GM23338 (cell line): ENCODE measurements around the gene DAPK2. TPM values are rescaled to one million over a fixed set of nuclear protein-coding genes. Genes with fewer than 3 reads are reported as not detected.

Experiments used
- ATAC-seq: fragments of 200-7000 bp; cut with Tn5 transposase; 3 replicates; pipeline ENCODE4 v1.9.1; 2020
- DNase-seq: peaks from one replicate; pipeline ENCODE4 v3.0.0-alpha.2; 2015; ENCODE audit warnings: low spot score
- H2AFZ ChIP-seq: fragments of 200-600 bp; sonication (generic); 2 replicates; pipeline ENCODE4 v1.8.0; 2016; ENCODE audit warnings: antibody characterized with exemption, mild to moderate bottlenecking, moderate library complexity
- H3F3A ChIP-seq: fragments of 200-600 bp; sonication (generic); replicated peaks from 2 replicates; pipeline ENCODE4 v1.8.0; 2017; ENCODE audit warnings: antibody characterized with exemption, mixed run types, low read depth
- H3K27ac ChIP-seq: fragments of 200-600 bp; sonication (generic); 2 replicates; pipeline ENCODE4 v1.6.1; 2016; ENCODE audit warnings: low read depth
- H3K27me3 ChIP-seq: fragments of 200-600 bp; sonication (generic); 2 replicates; pipeline ENCODE4 v1.8.0; 2016; ENCODE audit warnings: mild to moderate bottlenecking, mixed run types, moderate library complexity; ENCODE audit not compliant: insufficient read depth
- H3K36me3 ChIP-seq: fragments of 200-600 bp; sonication (generic); 2 replicates; pipeline ENCODE4 v1.8.0; 2016; ENCODE audit warnings: mild to moderate bottlenecking; ENCODE audit not compliant: insufficient read depth
- H3K4me1 ChIP-seq: fragments of 200-600 bp; sonication (generic); 2 replicates; pipeline ENCODE4 v1.8.0; 2016; ENCODE audit warnings: mild to moderate bottlenecking, moderate library complexity; ENCODE audit not compliant: insufficient read depth
- H3K4me2 ChIP-seq: fragments of 200-600 bp; sonication (generic); 2 replicates; pipeline ENCODE4 v1.7.1; 2017; ENCODE audit warnings: mixed run types
- H3K4me3 ChIP-seq: fragments of 200-600 bp; sonication (generic); 2 replicates; pipeline ENCODE4 v1.6.1; 2016; ENCODE audit warnings: mixed run types
- H3K79me2 ChIP-seq: fragments of 200-600 bp; sonication (generic); replicated peaks from 2 replicates; pipeline ENCODE4 v1.8.0; 2017; ENCODE audit warnings: mild to moderate bottlenecking; ENCODE audit not compliant: insufficient read depth
- H3K9me2 ChIP-seq: fragments of 200-600 bp; sonication (generic); 2 replicates; pipeline ENCODE4 v1.8.0; 2017; ENCODE audit not compliant: insufficient read depth
- H4K20me1 ChIP-seq: fragments of 200-600 bp; sonication (generic); replicated peaks from 2 replicates; pipeline ENCODE4 v1.8.0; 2017; ENCODE audit warnings: mild to moderate bottlenecking; ENCODE audit not compliant: insufficient read depth
- H3K27ac Mint-ChIP-seq: 2 replicates; pipeline ENCODE4 v1.8.0; 2020; ENCODE audit warnings: inconsistent platforms, mild to moderate bottlenecking, moderate library complexity, mixed read lengths
- H3K27me3 Mint-ChIP-seq: 3 replicates; pipeline ENCODE4 v1.8.0; 2022; ENCODE audit warnings: low read depth, mild to moderate bottlenecking, moderate library complexity, mixed read lengths, inconsistent platforms; ENCODE audit not compliant: insufficient read depth, poor library complexity
- H3K36me3 Mint-ChIP-seq: 3 replicates; pipeline ENCODE4 v1.8.0; 2021; ENCODE audit warnings: low read depth, mild to moderate bottlenecking, inconsistent platforms, moderate library complexity, mixed read lengths
- H3K4me1 Mint-ChIP-seq: 3 replicates; pipeline ENCODE4 v1.8.0; 2020; ENCODE audit warnings: mild to moderate bottlenecking, inconsistent platforms, mixed read lengths
- H3K4me3 Mint-ChIP-seq: 3 replicates; pipeline ENCODE4 v1.8.0; 2021; ENCODE audit warnings: moderate library complexity, mild to moderate bottlenecking, inconsistent platforms, mixed read lengths
- H3K9me3 Mint-ChIP-seq: 3 replicates; pipeline ENCODE4 v1.8.0; 2020; ENCODE audit warnings: moderate library complexity, mild to moderate bottlenecking, inconsistent platforms, mixed read lengths
- CREB1 ChIP-seq: fragments of 250-450 bp; sonication (Bioruptor Pico); IDR thresholded peaks from 2 replicates; pipeline ENCODE4 v1.5.0; 2020; ENCODE audit warnings: low read depth, mild to moderate bottlenecking, moderate library complexity
- EZH2 ChIP-seq: fragments of 200-600 bp; sonication (generic); IDR thresholded peaks from one replicate; pipeline ENCODE4 v1.8.0; 2017; ENCODE audit warnings: antibody characterized with exemption, mild to moderate bottlenecking, low read depth; ENCODE audit not compliant: unreplicated experiment
- EZH2phosphoT487 ChIP-seq: fragments of 200-600 bp; sonication (generic); IDR thresholded peaks from one replicate; pipeline ENCODE4 v1.8.1; 2018; ENCODE audit warnings: antibody characterized with exemption; ENCODE audit not compliant: unreplicated experiment
- JUNB ChIP-seq: IDR thresholded peaks from one replicate; pipeline ENCODE4 v1.6.1; 2016; ENCODE audit warnings: antibody characterized with exemption; ENCODE audit not compliant: unreplicated experiment
- NANOG ChIP-seq: IDR thresholded peaks from 2 replicates; pipeline ENCODE4 v1.6.1; 2016; ENCODE audit warnings: antibody characterized with exemption, borderline replicate concordance
- POLR2AphosphoS5 ChIP-seq: IDR thresholded peaks from 2 replicates; pipeline ENCODE4 v1.6.1; 2016; ENCODE audit warnings: antibody characterized with exemption, low read depth
- STAT1 ChIP-seq: IDR thresholded peaks from one replicate; pipeline ENCODE4 v1.6.1; 2016; ENCODE audit warnings: antibody characterized with exemption; ENCODE audit not compliant: unreplicated experiment
- ZNF114 ChIP-seq: fragments of 250-450 bp; sonication (Bioruptor Pico); IDR thresholded peaks from 2 replicates; pipeline ENCODE4 v1.5.0; 2020; ENCODE audit warnings: mild to moderate bottlenecking, moderate library complexity
- ZNF331 ChIP-seq: fragments of 250-450 bp; sonication (Bioruptor Pico); IDR thresholded peaks from 2 replicates; pipeline ENCODE4 v1.5.0; 2020; ENCODE audit warnings: low read depth, mild to moderate bottlenecking, moderate library complexity
- polyA plus RNA-seq: library from polyadenylated mRNA; unstranded; fragments of >200 nt; fragmentation: Nextera tagmentation; extraction: Ambion mirVana; gene quantifications from 2 replicates; pipeline ENCODE4 v1.2.1, GENCODE V29; 2016
- total RNA-seq: library from RNA; depleted of rRNA; stranded (reverse); fragments of >200 nt; shearing (Covaris generic); gene quantifications from 2 replicates; pipeline ENCODE4 v1.2.3, GENCODE V29; 2014
- TF ChIP-seq, protein P1 (sequence below): IDR thresholded peaks from one replicate; pipeline ENCODE4 v1.6.1; 2018; ENCODE audit warnings: antibody characterized with exemption; ENCODE audit not compliant: unreplicated experiment
- TF ChIP-seq, protein P2 (sequence below): IDR thresholded peaks from 2 replicates; pipeline ENCODE4 v1.6.1; 2016; ENCODE audit warnings: antibody characterized with exemption
- TF ChIP-seq, protein P3 (sequence below): fragments of 250-450 bp; sonication (Bioruptor Pico); IDR thresholded peaks from 2 replicates; pipeline ENCODE4 v1.5.0; 2020; ENCODE audit warnings: mild to moderate bottlenecking, moderate library complexity
- TF ChIP-seq, protein P4 (sequence below), 2 experiments: fragments of 200-600 bp in 1 of 2; sonication (generic) in 1 of 2; conservative IDR thresholded peaks; 2 replicates each; pipeline versions ENCODE4 v1.5.1 to v1.6.1; 2016 to 2017; ENCODE audit warnings: antibody characterized with exemption in 2 of 2, low read depth in 2 of 2, mild to moderate bottlenecking in 2 of 2, moderate library complexity in 1 of 2

Gene DAPK2
- total and polyA plus RNA-seq, 2 experiments from 2014 or later: 1.6 to 3.1 TPM

DNA sequence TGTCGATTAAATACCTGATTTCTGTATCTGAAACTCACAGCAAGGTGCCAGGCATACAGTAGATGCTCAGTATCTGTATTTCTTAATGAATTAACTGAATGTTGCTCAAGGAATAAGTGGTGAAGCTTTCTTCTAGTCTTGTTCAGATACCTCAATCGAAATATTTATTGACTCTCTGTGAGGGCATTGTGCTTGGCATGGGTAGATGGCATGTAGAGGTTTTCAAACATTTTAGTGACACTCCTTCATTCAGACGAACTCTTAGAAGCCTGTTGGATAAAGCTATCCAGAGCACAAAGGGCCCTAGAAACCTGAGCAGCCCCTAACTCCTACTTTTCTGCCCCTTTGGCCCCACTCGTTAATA, 49.1 kb upstream of the DAPK2 start:
- peaks cover 69% of the 10 kb centered on the region for H3K79me2 ChIP-seq
- peak overlapping the region; percentile 87 for H2AFZ ChIP-seq
- Mint-ChIP-seq H3K4me3 (peak overlapping the region; percentile 97), H3K36me3 (no peaks in the 10 kb centered on the region), H3K27ac (no peak overlapping the region), H3K27me3 (peaks cover 10% of the 10 kb centered on the region), H3K9me3 (no peaks in the 10 kb centered on the region), H3K4me1 (peaks cover 26% of the 10 kb centered on the region)
- H3K9me2 ChIP-seq: no peaks in the 10 kb centered on the region
- H3K4me2 ChIP-seq: peak overlapping the region; percentile 93
- TF ChIP-seq ZNF114 (CRISPR knock-in tag) (no peak), POLR2AphosphoS5 (no peak), JUNB (no peak), STAT1 (no peak), CREB1 (CRISPR knock-in tag) (no peak), EZH2phosphoT487 (no peak), EZH2 (no peak), ZNF331 (CRISPR knock-in tag) (no peak), NANOG (no peak)
- TF ChIP-seq, protein P1, sequence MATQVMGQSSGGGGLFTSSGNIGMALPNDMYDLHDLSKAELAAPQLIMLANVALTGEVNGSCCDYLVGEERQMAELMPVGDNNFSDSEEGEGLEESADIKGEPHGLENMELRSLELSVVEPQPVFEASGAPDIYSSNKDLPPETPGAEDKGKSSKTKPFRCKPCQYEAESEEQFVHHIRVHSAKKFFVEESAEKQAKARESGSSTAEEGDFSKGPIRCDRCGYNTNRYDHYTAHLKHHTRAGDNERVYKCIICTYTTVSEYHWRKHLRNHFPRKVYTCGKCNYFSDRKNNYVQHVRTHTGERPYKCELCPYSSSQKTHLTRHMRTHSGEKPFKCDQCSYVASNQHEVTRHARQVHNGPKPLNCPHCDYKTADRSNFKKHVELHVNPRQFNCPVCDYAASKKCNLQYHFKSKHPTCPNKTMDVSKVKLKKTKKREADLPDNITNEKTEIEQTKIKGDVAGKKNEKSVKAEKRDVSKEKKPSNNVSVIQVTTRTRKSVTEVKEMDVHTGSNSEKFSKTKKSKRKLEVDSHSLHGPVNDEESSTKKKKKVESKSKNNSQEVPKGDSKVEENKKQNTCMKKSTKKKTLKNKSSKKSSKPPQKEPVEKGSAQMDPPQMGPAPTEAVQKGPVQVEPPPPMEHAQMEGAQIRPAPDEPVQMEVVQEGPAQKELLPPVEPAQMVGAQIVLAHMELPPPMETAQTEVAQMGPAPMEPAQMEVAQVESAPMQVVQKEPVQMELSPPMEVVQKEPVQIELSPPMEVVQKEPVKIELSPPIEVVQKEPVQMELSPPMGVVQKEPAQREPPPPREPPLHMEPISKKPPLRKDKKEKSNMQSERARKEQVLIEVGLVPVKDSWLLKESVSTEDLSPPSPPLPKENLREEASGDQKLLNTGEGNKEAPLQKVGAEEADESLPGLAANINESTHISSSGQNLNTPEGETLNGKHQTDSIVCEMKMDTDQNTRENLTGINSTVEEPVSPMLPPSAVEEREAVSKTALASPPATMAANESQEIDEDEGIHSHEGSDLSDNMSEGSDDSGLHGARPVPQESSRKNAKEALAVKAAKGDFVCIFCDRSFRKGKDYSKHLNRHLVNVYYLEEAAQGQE: no peak
- TF ChIP-seq, protein P2, sequence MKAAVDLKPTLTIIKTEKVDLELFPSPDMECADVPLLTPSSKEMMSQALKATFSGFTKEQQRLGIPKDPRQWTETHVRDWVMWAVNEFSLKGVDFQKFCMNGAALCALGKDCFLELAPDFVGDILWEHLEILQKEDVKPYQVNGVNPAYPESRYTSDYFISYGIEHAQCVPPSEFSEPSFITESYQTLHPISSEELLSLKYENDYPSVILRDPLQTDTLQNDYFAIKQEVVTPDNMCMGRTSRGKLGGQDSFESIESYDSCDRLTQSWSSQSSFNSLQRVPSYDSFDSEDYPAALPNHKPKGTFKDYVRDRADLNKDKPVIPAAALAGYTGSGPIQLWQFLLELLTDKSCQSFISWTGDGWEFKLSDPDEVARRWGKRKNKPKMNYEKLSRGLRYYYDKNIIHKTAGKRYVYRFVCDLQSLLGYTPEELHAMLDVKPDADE: no peak
- TF ChIP-seq, protein P3, sequence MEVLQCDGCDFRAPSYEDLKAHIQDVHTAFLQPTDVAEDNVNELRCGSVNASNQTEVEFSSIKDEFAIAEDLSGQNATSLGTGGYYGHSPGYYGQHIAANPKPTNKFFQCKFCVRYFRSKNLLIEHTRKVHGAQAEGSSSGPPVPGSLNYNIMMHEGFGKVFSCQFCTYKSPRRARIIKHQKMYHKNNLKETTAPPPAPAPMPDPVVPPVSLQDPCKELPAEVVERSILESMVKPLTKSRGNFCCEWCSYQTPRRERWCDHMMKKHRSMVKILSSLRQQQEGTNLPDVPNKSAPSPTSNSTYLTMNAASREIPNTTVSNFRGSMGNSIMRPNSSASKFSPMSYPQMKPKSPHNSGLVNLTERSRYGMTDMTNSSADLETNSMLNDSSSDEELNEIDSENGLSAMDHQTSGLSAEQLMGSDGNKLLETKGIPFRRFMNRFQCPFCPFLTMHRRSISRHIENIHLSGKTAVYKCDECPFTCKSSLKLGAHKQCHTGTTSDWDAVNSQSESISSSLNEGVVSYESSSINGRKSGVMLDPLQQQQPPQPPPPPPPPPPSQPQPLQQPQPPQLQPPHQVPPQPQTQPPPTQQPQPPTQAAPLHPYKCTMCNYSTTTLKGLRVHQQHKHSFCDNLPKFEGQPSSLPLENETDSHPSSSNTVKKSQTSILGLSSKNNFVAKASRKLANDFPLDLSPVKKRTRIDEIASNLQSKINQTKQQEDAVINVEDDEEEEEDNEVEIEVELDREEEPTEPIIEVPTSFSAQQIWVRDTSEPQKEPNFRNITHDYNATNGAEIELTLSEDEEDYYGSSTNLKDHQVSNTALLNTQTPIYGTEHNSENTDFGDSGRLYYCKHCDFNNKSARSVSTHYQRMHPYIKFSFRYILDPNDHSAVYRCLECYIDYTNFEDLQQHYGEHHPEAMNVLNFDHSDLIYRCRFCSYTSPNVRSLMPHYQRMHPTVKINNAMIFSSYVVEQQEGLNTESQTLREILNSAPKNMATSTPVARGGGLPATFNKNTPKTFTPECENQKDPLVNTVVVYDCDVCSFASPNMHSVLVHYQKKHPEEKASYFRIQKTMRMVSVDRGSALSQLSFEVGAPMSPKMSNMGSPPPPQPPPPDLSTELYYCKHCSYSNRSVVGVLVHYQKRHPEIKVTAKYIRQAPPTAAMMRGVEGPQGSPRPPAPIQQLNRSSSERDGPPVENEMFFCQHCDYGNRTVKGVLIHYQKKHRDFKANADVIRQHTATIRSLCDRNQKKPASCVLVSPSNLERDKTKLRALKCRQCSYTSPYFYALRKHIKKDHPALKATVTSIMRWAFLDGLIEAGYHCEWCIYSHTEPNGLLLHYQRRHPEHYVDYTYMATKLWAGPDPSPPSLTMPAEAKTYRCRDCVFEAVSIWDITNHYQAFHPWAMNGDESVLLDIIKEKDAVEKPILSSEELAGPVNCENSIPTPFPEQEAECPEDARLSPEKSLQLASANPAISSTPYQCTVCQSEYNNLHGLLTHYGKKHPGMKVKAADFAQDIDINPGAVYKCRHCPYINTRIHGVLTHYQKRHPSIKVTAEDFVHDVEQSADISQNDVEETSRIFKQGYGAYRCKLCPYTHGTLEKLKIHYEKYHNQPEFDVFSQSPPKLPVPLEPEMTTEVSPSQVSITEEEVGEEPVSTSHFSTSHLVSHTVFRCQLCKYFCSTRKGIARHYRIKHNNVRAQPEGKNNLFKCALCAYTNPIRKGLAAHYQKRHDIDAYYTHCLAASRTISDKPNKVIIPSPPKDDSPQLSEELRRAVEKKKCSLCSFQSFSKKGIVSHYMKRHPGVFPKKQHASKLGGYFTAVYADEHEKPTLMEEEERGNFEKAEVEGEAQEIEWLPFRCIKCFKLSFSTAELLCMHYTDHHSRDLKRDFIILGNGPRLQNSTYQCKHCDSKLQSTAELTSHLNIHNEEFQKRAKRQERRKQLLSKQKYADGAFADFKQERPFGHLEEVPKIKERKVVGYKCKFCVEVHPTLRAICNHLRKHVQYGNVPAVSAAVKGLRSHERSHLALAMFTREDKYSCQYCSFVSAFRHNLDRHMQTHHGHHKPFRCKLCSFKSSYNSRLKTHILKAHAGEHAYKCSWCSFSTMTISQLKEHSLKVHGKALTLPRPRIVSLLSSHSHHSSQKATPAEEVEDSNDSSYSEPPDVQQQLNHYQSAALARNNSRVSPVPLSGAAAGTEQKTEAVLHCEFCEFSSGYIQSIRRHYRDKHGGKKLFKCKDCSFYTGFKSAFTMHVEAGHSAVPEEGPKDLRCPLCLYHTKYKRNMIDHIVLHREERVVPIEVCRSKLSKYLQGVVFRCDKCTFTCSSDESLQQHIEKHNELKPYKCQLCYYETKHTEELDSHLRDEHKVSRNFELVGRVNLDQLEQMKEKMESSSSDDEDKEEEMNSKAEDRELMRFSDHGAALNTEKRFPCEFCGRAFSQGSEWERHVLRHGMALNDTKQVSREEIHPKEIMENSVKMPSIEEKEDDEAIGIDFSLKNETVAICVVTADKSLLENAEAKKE: no peak
- TF ChIP-seq, protein P4, sequence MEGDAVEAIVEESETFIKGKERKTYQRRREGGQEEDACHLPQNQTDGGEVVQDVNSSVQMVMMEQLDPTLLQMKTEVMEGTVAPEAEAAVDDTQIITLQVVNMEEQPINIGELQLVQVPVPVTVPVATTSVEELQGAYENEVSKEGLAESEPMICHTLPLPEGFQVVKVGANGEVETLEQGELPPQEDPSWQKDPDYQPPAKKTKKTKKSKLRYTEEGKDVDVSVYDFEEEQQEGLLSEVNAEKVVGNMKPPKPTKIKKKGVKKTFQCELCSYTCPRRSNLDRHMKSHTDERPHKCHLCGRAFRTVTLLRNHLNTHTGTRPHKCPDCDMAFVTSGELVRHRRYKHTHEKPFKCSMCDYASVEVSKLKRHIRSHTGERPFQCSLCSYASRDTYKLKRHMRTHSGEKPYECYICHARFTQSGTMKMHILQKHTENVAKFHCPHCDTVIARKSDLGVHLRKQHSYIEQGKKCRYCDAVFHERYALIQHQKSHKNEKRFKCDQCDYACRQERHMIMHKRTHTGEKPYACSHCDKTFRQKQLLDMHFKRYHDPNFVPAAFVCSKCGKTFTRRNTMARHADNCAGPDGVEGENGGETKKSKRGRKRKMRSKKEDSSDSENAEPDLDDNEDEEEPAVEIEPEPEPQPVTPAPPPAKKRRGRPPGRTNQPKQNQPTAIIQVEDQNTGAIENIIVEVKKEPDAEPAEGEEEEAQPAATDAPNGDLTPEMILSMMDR (conservative IDR thresholded peaks at IDR 0.05; ENCODE audit: low read depth in 2 of 2): no peak
- H3K4me1 ChIP-seq: peaks cover 27% of the 10 kb centered on the region
- no peak overlapping the region for H3K27ac ChIP-seq
- no peaks in the 10 kb centered on the region for H3F3A ChIP-seq
- DNase-seq (no peak), ATAC-seq (no peak)
- H4K20me1 ChIP-seq: peaks cover 9% of the 10 kb centered on the region; the same call in 1 of the 2 replicates
- H3K36me3 ChIP-seq: no peaks in the 10 kb centered on the region
- peak overlapping the region; percentile 84 for H3K4me3 ChIP-seq
- H3K27me3 ChIP-seq: no peaks in the 10 kb centered on the region
